ENCODE results near the gene NUP42. TPM values are rescaled to one million over a fixed set of nuclear protein-coding genes. Genes with fewer than 3 reads are reported as not detected.
"Not testable (repeated sequence)": the region's sequence is repeated elsewhere in the genome, so short reads cannot be mapped to it uniquely, and the experiment has no call there.

Gene NUP42
- total RNA-seq, 1 experiment from 2014 or later = 40.8 TPM

DNA sequence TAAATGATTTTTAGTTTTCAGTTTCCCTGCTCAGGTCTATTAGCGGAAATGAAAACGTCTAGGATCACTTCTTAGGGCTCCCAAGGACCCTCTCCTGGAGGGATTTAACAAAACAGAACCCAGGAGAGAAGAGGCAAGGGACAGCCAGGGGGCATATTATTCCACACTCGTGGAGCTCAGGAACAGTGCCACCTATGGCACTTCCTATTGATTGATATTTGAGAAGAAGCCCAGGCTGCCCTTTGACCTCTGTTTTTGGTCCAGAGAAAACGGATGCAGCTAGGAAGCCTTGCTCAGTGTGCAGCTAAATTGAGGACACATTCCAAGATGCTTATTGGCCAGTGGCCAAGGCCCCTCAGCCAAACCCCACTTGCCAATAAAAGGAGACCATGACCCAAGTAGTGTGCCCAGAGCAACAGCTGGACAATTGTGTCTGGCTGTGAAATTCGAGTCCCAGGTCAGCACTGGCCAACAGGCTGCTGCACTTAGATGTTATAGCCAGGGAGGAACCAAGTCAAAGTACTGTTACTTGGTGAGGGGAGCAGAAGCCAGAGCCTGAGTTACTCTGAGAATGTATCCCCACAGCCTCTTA lies 40.7 kb downstream of the NUP42 start:
- H3K27ac Mint-ChIP-seq = no peak overlapping the region
- no peak for DNase-seq (ENCODE audit: low spot score)
- H3K36me3 Mint-ChIP-seq = no peaks in the 10 kb centered on the region
- no peak for ATAC-seq
- TF ChIP-seq, protein P1, sequence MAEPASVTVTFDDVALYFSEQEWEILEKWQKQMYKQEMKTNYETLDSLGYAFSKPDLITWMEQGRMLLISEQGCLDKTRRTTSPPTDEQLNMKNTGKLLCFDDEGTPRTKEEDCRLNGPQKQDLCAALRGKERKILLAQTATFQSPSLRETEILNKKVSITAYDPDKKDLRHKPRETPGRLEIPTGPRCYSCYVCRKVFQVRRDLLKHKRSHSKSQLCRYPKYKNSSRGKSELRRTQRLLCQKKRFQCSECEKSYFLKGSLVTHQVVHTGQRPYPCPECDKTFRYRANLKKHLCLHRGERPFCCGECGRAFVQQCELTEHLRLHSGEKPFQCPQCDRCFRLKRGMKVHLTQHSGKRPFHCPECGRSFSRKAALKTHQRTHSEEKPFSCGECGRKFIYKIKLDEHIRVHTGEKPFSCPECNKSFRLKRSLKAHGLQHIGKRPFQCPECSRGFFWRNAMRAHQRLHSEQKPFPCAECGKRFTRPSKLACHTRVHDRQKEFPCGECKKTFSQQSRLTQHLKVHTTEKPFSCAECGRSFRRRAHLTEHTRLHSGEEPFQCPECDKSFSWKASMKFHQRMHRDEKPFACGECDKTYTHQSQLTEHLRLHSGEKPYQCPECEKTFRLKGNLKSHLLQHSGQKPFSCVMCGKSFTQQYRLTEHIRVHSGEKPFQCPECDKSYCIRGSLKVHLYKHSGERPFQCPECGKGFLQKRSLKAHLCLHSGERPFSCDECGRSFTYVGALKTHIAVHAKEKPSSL (CRISPR knock-in tag; conservative IDR thresholded peaks at IDR 0.05) = no peak
- no peak for TF ChIP-seq ZNF263 (CRISPR knock-in tag; IDR thresholded peaks at IDR 0.05; ENCODE audit: low read depth)
- TF ChIP-seq, protein P2, sequence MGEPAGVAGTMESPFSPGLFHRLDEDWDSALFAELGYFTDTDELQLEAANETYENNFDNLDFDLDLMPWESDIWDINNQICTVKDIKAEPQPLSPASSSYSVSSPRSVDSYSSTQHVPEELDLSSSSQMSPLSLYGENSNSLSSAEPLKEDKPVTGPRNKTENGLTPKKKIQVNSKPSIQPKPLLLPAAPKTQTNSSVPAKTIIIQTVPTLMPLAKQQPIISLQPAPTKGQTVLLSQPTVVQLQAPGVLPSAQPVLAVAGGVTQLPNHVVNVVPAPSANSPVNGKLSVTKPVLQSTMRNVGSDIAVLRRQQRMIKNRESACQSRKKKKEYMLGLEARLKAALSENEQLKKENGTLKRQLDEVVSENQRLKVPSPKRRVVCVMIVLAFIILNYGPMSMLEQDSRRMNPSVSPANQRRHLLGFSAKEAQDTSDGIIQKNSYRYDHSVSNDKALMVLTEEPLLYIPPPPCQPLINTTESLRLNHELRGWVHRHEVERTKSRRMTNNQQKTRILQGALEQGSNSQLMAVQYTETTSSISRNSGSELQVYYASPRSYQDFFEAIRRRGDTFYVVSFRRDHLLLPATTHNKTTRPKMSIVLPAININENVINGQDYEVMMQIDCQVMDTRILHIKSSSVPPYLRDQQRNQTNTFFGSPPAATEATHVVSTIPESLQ (CRISPR knock-in tag; IDR thresholded peaks at IDR 0.05) = no peak
- TF ChIP-seq, protein P3, sequence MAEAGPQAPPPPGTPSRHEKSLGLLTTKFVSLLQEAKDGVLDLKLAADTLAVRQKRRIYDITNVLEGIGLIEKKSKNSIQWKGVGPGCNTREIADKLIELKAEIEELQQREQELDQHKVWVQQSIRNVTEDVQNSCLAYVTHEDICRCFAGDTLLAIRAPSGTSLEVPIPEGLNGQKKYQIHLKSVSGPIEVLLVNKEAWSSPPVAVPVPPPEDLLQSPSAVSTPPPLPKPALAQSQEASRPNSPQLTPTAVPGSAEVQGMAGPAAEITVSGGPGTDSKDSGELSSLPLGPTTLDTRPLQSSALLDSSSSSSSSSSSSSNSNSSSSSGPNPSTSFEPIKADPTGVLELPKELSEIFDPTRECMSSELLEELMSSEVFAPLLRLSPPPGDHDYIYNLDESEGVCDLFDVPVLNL (CRISPR knock-in tag; IDR thresholded peaks at IDR 0.05; ENCODE audit: borderline replicate concordance, low read depth) = no peak
- TF ChIP-seq, protein P4, sequence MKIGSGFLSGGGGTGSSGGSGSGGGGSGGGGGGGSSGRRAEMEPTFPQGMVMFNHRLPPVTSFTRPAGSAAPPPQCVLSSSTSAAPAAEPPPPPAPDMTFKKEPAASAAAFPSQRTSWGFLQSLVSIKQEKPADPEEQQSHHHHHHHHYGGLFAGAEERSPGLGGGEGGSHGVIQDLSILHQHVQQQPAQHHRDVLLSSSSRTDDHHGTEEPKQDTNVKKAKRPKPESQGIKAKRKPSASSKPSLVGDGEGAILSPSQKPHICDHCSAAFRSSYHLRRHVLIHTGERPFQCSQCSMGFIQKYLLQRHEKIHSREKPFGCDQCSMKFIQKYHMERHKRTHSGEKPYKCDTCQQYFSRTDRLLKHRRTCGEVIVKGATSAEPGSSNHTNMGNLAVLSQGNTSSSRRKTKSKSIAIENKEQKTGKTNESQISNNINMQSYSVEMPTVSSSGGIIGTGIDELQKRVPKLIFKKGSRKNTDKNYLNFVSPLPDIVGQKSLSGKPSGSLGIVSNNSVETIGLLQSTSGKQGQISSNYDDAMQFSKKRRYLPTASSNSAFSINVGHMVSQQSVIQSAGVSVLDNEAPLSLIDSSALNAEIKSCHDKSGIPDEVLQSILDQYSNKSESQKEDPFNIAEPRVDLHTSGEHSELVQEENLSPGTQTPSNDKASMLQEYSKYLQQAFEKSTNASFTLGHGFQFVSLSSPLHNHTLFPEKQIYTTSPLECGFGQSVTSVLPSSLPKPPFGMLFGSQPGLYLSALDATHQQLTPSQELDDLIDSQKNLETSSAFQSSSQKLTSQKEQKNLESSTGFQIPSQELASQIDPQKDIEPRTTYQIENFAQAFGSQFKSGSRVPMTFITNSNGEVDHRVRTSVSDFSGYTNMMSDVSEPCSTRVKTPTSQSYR (CRISPR knock-in tag; IDR thresholded peaks at IDR 0.05) = no peak
- TF ChIP-seq, protein P5, sequence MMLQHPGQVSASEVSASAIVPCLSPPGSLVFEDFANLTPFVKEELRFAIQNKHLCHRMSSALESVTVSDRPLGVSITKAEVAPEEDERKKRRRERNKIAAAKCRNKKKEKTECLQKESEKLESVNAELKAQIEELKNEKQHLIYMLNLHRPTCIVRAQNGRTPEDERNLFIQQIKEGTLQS (CRISPR knock-in tag; conservative IDR thresholded peaks at IDR 0.05) = no peak
- H3K4me1 Mint-ChIP-seq = peaks cover 17% of the 10 kb centered on the region
- H3K9me3 Mint-ChIP-seq = no peaks in the 10 kb centered on the region
- POLR2A ChIA-PET = no interaction called here
- CTCF ChIA-PET = interaction anchor here (1.0 to 1.6 kb wide), 2 partner anchors 8 to 50 kb away, joined by 4 to 8 read pairs; no protein-coding TSS in a partner anchor
- H3K27me3 Mint-ChIP-seq (ENCODE audit: low read depth) = no peaks in the 10 kb centered on the region
- H3K4me3 Mint-ChIP-seq = no peak overlapping the region

DNA sequence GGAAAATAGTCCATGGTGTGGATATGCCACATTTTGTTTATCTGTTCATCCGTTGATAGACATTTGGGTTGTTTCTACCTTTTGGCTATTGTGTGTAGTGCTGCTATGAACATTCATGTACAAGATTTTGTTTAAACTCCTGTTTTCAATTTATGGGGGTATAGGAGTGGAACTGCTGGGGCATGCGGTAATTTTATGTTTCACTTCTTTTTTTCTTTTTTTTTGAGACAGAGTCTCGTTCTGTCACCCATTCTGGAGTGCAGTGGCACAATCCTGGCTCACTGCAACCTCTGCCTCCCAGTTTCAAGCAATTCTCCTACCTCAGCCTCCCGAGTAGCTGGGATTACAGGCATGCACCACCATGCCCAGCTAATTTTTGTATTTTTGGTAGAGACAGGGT lies 42.5 kb downstream of the NUP42 start:
- H3K4me3 Mint-ChIP-seq; DNase-seq (ENCODE audit: low spot score); ATAC-seq; H3K27ac Mint-ChIP-seq; H3K36me3 Mint-ChIP-seq; POLR2A ChIA-PET; CTCF ChIA-PET; H3K9me3 Mint-ChIP-seq; H3K27me3 Mint-ChIP-seq (ENCODE audit: low read depth): not testable (repeated sequence)
- peaks cover 11% of the 10 kb centered on the region; the same call in 1 of the 2 replicates for H3K4me1 Mint-ChIP-seq

DNA sequence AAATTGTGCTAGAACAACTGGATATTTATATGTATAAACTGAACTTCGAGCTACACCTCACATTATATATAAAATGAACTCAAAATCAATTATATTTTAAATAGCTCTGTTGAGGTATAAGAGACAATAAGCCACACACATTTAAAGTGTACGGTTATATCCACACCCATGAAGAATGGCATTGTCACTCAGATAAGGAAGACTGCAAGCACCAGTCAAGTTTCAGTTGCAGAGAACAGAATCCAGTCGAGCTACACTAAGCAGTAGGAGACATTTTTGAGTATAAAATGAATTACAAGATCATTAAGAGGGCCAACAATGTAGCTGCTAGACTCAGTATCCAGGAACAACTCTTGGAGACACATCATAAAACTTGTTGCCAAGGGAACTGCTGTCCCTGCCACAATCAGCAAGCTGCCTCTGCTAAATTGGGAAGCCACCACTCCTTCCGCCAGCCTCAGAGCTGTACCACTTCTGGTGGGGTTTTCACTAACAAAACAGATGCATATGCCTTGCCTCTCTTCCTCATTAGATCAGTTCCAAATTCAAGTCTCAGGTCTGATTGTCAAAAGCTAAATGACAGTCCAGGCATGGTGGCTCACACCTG lies 45.1 kb downstream of the NUP42 start:
- H3K27me3 Mint-ChIP-seq (ENCODE audit: low read depth) = no peaks in the 10 kb centered on the region; the same call in 1 of the 2 replicates
- TF ChIP-seq CREB1 (CRISPR knock-in tag; IDR thresholded peaks at IDR 0.05) (no peak), FOXJ3 (CRISPR knock-in tag; IDR thresholded peaks at IDR 0.05; ENCODE audit: borderline replicate concordance) (no peak), ZNF416 (CRISPR knock-in tag; IDR thresholded peaks at IDR 0.05) (no peak), SP1 (CRISPR knock-in tag; conservative IDR thresholded peaks at IDR 0.05) (no peak), ESRRA (CRISPR knock-in tag; IDR thresholded peaks at IDR 0.05; ENCODE audit: borderline replicate concordance) (no peak), JUN (CRISPR knock-in tag; IDR thresholded peaks at IDR 0.05) (no peak)
- TF ChIP-seq, protein P6, sequence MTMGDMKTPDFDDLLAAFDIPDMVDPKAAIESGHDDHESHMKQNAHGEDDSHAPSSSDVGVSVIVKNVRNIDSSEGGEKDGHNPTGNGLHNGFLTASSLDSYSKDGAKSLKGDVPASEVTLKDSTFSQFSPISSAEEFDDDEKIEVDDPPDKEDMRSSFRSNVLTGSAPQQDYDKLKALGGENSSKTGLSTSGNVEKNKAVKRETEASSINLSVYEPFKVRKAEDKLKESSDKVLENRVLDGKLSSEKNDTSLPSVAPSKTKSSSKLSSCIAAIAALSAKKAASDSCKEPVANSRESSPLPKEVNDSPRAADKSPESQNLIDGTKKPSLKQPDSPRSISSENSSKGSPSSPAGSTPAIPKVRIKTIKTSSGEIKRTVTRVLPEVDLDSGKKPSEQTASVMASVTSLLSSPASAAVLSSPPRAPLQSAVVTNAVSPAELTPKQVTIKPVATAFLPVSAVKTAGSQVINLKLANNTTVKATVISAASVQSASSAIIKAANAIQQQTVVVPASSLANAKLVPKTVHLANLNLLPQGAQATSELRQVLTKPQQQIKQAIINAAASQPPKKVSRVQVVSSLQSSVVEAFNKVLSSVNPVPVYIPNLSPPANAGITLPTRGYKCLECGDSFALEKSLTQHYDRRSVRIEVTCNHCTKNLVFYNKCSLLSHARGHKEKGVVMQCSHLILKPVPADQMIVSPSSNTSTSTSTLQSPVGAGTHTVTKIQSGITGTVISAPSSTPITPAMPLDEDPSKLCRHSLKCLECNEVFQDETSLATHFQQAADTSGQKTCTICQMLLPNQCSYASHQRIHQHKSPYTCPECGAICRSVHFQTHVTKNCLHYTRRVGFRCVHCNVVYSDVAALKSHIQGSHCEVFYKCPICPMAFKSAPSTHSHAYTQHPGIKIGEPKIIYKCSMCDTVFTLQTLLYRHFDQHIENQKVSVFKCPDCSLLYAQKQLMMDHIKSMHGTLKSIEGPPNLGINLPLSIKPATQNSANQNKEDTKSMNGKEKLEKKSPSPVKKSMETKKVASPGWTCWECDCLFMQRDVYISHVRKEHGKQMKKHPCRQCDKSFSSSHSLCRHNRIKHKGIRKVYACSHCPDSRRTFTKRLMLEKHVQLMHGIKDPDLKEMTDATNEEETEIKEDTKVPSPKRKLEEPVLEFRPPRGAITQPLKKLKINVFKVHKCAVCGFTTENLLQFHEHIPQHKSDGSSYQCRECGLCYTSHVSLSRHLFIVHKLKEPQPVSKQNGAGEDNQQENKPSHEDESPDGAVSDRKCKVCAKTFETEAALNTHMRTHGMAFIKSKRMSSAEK (CRISPR knock-in tag; IDR thresholded peaks at IDR 0.05; ENCODE audit: borderline replicate concordance) = no peak
- TF ChIP-seq, protein P1 (CRISPR knock-in tag; conservative IDR thresholded peaks at IDR 0.05) = no peak

More for the DNA sequence above, 45.1 kb downstream of the NUP42 start:
- peaks cover 2% of the 10 kb centered on the region; the same call in 1 of the 2 replicates for H3K36me3 Mint-ChIP-seq
- no peak overlapping the region for H3K27ac Mint-ChIP-seq
- peaks cover 5% of the 10 kb centered on the region; the same call in 1 of the 2 replicates for H3K4me1 Mint-ChIP-seq
- ChIA-PET POLR2A (no interaction called here), CTCF (interaction anchor here (0.8 to 1.5 kb wide), 3 partner anchors 20 to 46 kb away, joined by 3 to 4 read pairs (median 3); no protein-coding TSS in a partner anchor)
- peaks cover 9% of the 10 kb centered on the region for H3K9me3 Mint-ChIP-seq
- ATAC-seq = no peak
- DNase-seq (ENCODE audit: low spot score) = no peak
- no peak overlapping the region for H3K4me3 Mint-ChIP-seq
